HS-27A (cell line): ENCODE data around the gene GSTM4.
"Not testable (repeated sequence)": the region's sequence is repeated elsewhere in the genome, so short reads cannot be mapped to it uniquely, and the experiment has no call there.

Experiments used
- DNase-seq: peaks from one replicate; pipeline ENCODE4 v3.0.0-alpha.2; 2012; ENCODE audit warnings: low read depth, missing footprints

The GSTM4 gene

GRCh38 chr1:109667452-109668122, 11.7 kb downstream of the GSTM4 start, which contains the start of gene GSTM2:
GSTM2 (plus strand) TSS chr1:109668057; CDS start chr1:109668116, 59 bp downstream.
- DNase-seq: no peak

- no peak for DNase-seq
These were observed 12.3 kb downstream of the GSTM4 start for GRCh38 chr1:109668123-109668775.

GRCh38 chr1:109669246-109669948, 13.5 kb downstream of the GSTM4 start:
- no peak for DNase-seq

GRCh38 chr1:109669949-109670302, 14.0 kb downstream of the GSTM4 start:
- not testable (repeated sequence) for DNase-seq

- no peak for DNase-seq
These were observed 15.2 kb downstream of the GSTM4 start for GRCh38 chr1:109671067-109671466.

- DNase-seq: not testable (repeated sequence)
These were observed 18.0 kb downstream of the GSTM4 start for GRCh38 chr1:109673861-109674260.

GRCh38 chr1:109676683-109677381, 20.9 kb downstream of the GSTM4 start:
- not testable (repeated sequence) for DNase-seq

- DNase-seq: no peak
These were observed 21.6 kb downstream of the GSTM4 start for GRCh38 chr1:109677459-109677858.

GRCh38 chr1:109678637-109679036, 22.7 kb downstream of the GSTM4 start:
- DNase-seq: not testable (repeated sequence)

- DNase-seq: not testable (repeated sequence)
These were observed 28.9 kb downstream of the GSTM4 start for GRCh38 chr1:109684777-109685176.

- not testable (repeated sequence) for DNase-seq
These were observed 29.5 kb downstream of the GSTM4 start for GRCh38 chr1:109685399-109685798.

- not testable (repeated sequence) for DNase-seq
These were observed 30.0 kb downstream of the GSTM4 start for GRCh38 chr1:109685890-109686289.

- not testable (repeated sequence) for DNase-seq
These were observed 31.2 kb downstream of the GSTM4 start for GRCh38 chr1:109687109-109687508.

GRCh38 chr1:109687641-109688499, 32.0 kb downstream of the GSTM4 start, which contains the start of gene GSTM1:
GSTM1 (plus strand) TSS chr1:109687817; CDS start chr1:109687874, 57 bp downstream.
- DNase-seq: no peak

- no peak for DNase-seq
These were observed 34.0 kb downstream of the GSTM4 start for GRCh38 chr1:109689844-109690405.

GRCh38 chr1:109691759-109692158, 35.9 kb downstream of the GSTM4 start:
- DNase-seq: no peak

GRCh38 chr1:109694400-109694799, 38.5 kb downstream of the GSTM4 start:
- DNase-seq: not testable (repeated sequence)

GRCh38 chr1:109695138-109695537, 39.2 kb downstream of the GSTM4 start:
- not testable (repeated sequence) for DNase-seq

GRCh38 chr1:109697066-109697465, 41.2 kb downstream of the GSTM4 start:
- no peak for DNase-seq

- DNase-seq: not testable (repeated sequence)
These were observed 42.0 kb downstream of the GSTM4 start for GRCh38 chr1:109697861-109698260.

- not testable (repeated sequence) for DNase-seq
These were observed 47.0 kb downstream of the GSTM4 start for GRCh38 chr1:109702940-109703339.
